ENCODE measurements around the gene NCAPH2.

Gene NCAPH2

DNA sequence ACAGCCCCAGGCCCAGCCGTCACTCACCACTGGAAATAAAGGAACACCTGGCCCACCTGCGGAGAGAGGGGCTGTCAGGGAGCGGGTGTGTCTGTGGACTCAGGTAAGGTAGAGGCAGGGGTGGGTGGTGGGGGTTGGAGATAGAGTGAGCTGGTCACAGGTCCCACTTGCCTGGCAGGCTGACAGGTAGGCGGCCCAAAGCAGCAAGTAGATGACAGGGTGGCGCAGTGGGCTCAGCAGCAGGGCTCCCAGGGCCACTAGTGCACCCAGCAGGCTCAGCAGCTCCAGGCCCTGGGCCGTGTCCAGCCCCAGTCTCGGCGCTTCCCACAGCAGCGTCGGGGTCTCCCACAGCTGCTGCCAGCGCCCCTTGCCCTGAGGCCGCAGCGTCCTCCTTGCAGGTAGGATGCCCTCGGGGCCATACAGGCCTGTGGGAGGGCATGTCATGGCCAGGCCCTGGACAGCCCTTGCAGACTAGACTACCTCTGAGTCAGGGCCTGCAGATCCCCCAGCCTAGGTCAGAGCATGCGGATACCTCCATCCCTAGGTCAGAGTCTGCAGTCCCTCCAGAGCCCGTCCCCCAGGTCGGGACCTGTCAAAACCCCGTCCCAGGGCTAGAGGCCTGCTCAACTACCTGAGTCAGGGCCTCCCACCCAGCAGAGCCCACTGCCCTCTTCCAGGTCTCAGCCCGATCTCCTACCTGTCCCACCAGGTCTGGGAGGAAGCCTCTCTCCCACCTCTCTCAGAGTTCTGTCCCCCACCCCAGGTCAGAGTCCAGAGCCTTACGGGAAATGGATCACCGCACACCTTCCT, 1.2 kb upstream of the NCAPH2 start:
- no peak for DNase-seq (ENCODE audit: low spot score)
- in situ Hi-C loops (cut with MboI; ENCODE audit: low pct_unique_long_range_greater_than_20kb, low sequenced_read_pairs, unreplicated experiment): no loop called here
- no peak for TF ChIP-seq CTCF (IDR thresholded peaks at IDR 0.05; ENCODE audit: extremely low read depth, insufficient read depth, missing control alignments)

GRCh38 chr22:50507421-50507990, 518 bp upstream of the NCAPH2 start, which contains the start of gene LMF2:
Gene LMF2, minus strand, starts transcription at chr22:50507702. Its CDS starts 27 bp downstream, at chr22:50507675.
- in situ Hi-C loops (cut with MboI; ENCODE audit: low pct_unique_long_range_greater_than_20kb, low sequenced_read_pairs, unreplicated experiment): no loop called here
- no peak for TF ChIP-seq CTCF (IDR thresholded peaks at IDR 0.05; ENCODE audit: extremely low read depth, insufficient read depth, missing control alignments)
- DNase-seq (ENCODE audit: low spot score): peak; percentile 99

GRCh38 chr22:50508897-50509296, 873 bp downstream of the NCAPH2 start:
- no peak for DNase-seq (ENCODE audit: low spot score)
- no peak for TF ChIP-seq CTCF (IDR thresholded peaks at IDR 0.05; ENCODE audit: extremely low read depth, insufficient read depth, missing control alignments)
- in situ Hi-C loops (cut with MboI; ENCODE audit: low pct_unique_long_range_greater_than_20kb, low sequenced_read_pairs, unreplicated experiment): no loop called here

DNA sequence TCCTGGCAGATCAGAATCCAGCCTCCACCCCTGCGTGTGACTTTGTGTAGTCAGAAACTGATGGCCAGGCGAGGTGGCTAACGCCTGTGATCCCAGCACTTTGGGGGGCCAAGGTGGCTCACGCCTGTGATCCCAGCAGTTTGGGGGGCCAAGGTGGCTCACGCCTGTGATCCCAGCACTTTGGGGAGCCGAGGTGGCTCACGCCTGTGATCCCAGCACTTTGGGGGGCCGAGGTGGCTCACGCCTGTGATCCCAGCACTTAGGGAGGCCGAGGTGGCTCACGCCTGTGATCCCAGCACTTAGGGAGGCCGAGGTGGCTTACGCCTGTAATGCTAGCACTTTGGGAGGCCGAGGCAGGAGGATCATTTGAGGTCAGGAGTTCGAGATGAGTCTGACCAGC, 5.2 kb downstream of the NCAPH2 start:
- TF ChIP-seq CTCF (IDR thresholded peaks at IDR 0.05; ENCODE audit: extremely low read depth, insufficient read depth, missing control alignments): no peak
- in situ Hi-C loops (cut with MboI; ENCODE audit: low pct_unique_long_range_greater_than_20kb, low sequenced_read_pairs, unreplicated experiment): no loop called here
- DNase-seq (ENCODE audit: low spot score): no peak

GRCh38 chr22:50516068-50516467, 8.0 kb downstream of the NCAPH2 start:
- TF ChIP-seq CTCF (IDR thresholded peaks at IDR 0.05; ENCODE audit: extremely low read depth, insufficient read depth, missing control alignments): no peak
- in situ Hi-C loops (cut with MboI; ENCODE audit: low pct_unique_long_range_greater_than_20kb, low sequenced_read_pairs, unreplicated experiment): no loop called here
- DNase-seq (ENCODE audit: low spot score): no peak

GRCh38 chr22:50516891-50517290, 8.9 kb downstream of the NCAPH2 start:
- in situ Hi-C loops (cut with MboI; ENCODE audit: low pct_unique_long_range_greater_than_20kb, low sequenced_read_pairs, unreplicated experiment): no loop called here

More at GRCh38 chr22:50516891-50517290, 8.9 kb downstream of the NCAPH2 start:
- no peak for TF ChIP-seq CTCF (IDR thresholded peaks at IDR 0.05; ENCODE audit: extremely low read depth, insufficient read depth, missing control alignments)
- no peak for DNase-seq (ENCODE audit: low spot score)

All from GM13977 (cell line).